ENCODE results near the gene HNF1B.

GRCh38 chr17:37672548-37673078, 72.2 kb downstream of the HNF1B start:
- TF ChIP-seq, protein P1, sequence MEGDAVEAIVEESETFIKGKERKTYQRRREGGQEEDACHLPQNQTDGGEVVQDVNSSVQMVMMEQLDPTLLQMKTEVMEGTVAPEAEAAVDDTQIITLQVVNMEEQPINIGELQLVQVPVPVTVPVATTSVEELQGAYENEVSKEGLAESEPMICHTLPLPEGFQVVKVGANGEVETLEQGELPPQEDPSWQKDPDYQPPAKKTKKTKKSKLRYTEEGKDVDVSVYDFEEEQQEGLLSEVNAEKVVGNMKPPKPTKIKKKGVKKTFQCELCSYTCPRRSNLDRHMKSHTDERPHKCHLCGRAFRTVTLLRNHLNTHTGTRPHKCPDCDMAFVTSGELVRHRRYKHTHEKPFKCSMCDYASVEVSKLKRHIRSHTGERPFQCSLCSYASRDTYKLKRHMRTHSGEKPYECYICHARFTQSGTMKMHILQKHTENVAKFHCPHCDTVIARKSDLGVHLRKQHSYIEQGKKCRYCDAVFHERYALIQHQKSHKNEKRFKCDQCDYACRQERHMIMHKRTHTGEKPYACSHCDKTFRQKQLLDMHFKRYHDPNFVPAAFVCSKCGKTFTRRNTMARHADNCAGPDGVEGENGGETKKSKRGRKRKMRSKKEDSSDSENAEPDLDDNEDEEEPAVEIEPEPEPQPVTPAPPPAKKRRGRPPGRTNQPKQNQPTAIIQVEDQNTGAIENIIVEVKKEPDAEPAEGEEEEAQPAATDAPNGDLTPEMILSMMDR (IDR thresholded peaks at IDR 0.05) = no peak
- no peak for TF ChIP-seq POLR2A (IDR thresholded peaks at IDR 0.05)

Data from lower leg skin (tissue), 3 donors.